ENCODE data around the gene SIRT4. TPM values are rescaled to one million over a fixed set of nuclear protein-coding genes. Genes with fewer than 3 reads are reported as not detected.
"Not testable (repeated sequence)": the region's sequence is repeated elsewhere in the genome, so short reads cannot be mapped to it uniquely, and the experiment has no call there.

Gene SIRT4
- total RNA-seq (2021): 1.4 and 2.1 TPM in 2 replicates
- long read RNA-seq, partial matches to known transcripts: 0 of 5 reads
- long read RNA-seq, other reads (novel, unspliced or antisense): 2 of 5 reads

GRCh38 chr12:120301962-120302815, at the start of gene SIRT4:
Gene SIRT4, plus strand, starts transcription at chr12:120302321. Its CDS starts 1,241 bp downstream, at chr12:120303562.
- Histone ChIP-seq H2BK20ac (ENCODE audit: low read depth, low read length, poor library complexity, severe bottlenecking) (no peak within 1 kb of the TSS), H2BK15ac (ENCODE audit: low read depth, low read length) (no peak within 1 kb of the TSS), H2BK12ac (ENCODE audit: insufficient read length, low read depth, low read length) (no peak within 1 kb of the TSS), H2AK5ac (ENCODE audit: insufficient read length, low read length) (no peak within 1 kb of the TSS), H3K9me3 (ENCODE audit: control insufficient read depth, low read depth, low read length) (no peaks in the 10 kb centered on the region), H3K14ac (ENCODE audit: insufficient read depth, low read length) (no peak within 1 kb of the TSS), H3K27me3 (ENCODE audit: insufficient read depth, low read length) (no peaks in the 10 kb centered on the region), H2AFZ (ENCODE audit: low read length) (peak within 1 kb of the TSS; percentile 42), H3K23me2 (ENCODE audit: insufficient read length, low read depth, low read length, poor library complexity, severe bottlenecking) (peaks cover 3% of the 10 kb centered on the region), H3T11ph (ENCODE audit: low read length) (no peak within 1 kb of the TSS), H4K20me1 (ENCODE audit: control insufficient read depth, insufficient read depth, insufficient read length) (no peaks in the 10 kb centered on the region), H3K79me2 (ENCODE audit: insufficient read depth, low read length) (no peaks in the 10 kb centered on the region), H3K18ac (ENCODE audit: insufficient read length, low read depth, low read length) (no peak within 1 kb of the TSS), H3K4me2 (ENCODE audit: insufficient read depth, insufficient read length, low read length) (peak within 1 kb of the TSS; percentile 59), H3K4me1 (ENCODE audit: insufficient read depth, low read length) (no peaks in the 10 kb centered on the region), H3K4ac (ENCODE audit: low read depth, low read length) (no peak within 1 kb of the TSS), H2BK120ac (ENCODE audit: low read depth, low read length, poor library complexity, severe bottlenecking) (no peak within 1 kb of the TSS), H3K27ac (ENCODE audit: insufficient read length, low read depth, low read length) (no peak within 1 kb of the TSS), H3K56ac (ENCODE audit: insufficient read length, low read depth, low read length) (no peak within 1 kb of the TSS), H4K91ac (ENCODE audit: insufficient read length, low read depth, low read length) (no peak within 1 kb of the TSS), H4K5ac (ENCODE audit: insufficient read length, low read depth, low read length) (no peak within 1 kb of the TSS), H3K23ac (ENCODE audit: insufficient read length, low read depth, low read length) (no peak within 1 kb of the TSS), H2BK5ac (ENCODE audit: insufficient read length, low read length) (no peak within 1 kb of the TSS), H4K8ac (replicated peaks; ENCODE audit: insufficient read length, low read depth, low read length) (no peak within 1 kb of the TSS), H3K9ac (ENCODE audit: extremely low read depth, insufficient read length, low read length) (peak within 1 kb of the TSS; percentile 67), H3K79me1 (ENCODE audit: insufficient read depth, low read depth, low read length, poor library complexity, severe bottlenecking) (no peaks in the 10 kb centered on the region)
- no peaks in the 10 kb centered on the region for H3K36me3 Mint-ChIP-seq (ENCODE audit: insufficient read depth in 1 of 3, low read depth in 3 of 3)
- peak; percentile 90 for DNase-seq
- peak; percentile 91 for TF ChIP-seq CTCF (conservative IDR thresholded peaks at IDR 0.05)
- H3K9me3 Mint-ChIP-seq: no peaks in the 10 kb centered on the region; a peak in 1 of 5 replicates
- no peaks in the 10 kb centered on the region for H3K27me3 Mint-ChIP-seq (ENCODE audit: low read depth)
- peak within 1 kb of the TSS; percentile 86 to 93 for H3K4me3 Mint-ChIP-seq
- peaks cover 6 to 7% of the 10 kb centered on the region in 2 experiments; a peak in 3 of 4 replicates for H3K4me1 Mint-ChIP-seq
- H3K27ac Mint-ChIP-seq: peak within 1 kb of the TSS; percentile 14 to 95 (median 82); a peak in 5 of 7 replicates
- no CpG with 5 or more reads among the region's 31 CpGs for WGBS (ENCODE audit: extremely low coverage, insufficient read length, low lambda C conversion rate)

- H3K4me3 Mint-ChIP-seq; H3K79me1 ChIP-seq (ENCODE audit: insufficient read depth, low read depth, low read length, poor library complexity, severe bottlenecking); H2BK12ac ChIP-seq (ENCODE audit: insufficient read length, low read depth, low read length); H4K5ac ChIP-seq (ENCODE audit: insufficient read length, low read depth, low read length); DNase-seq; H3K9ac ChIP-seq (ENCODE audit: extremely low read depth, insufficient read length, low read length); H3K4ac ChIP-seq (ENCODE audit: low read depth, low read length); H3K18ac ChIP-seq (ENCODE audit: insufficient read length, low read depth, low read length); H3K27ac ChIP-seq (ENCODE audit: insufficient read length, low read depth, low read length); H3T11ph ChIP-seq (ENCODE audit: low read length); H2AK5ac ChIP-seq (ENCODE audit: insufficient read length, low read length); H2BK20ac ChIP-seq (ENCODE audit: low read depth, low read length, poor library complexity, severe bottlenecking); H3K4me1 ChIP-seq (ENCODE audit: insufficient read depth, low read length); H3K56ac ChIP-seq (ENCODE audit: insufficient read length, low read depth, low read length); H3K9me3 ChIP-seq (ENCODE audit: control insufficient read depth, low read depth, low read length); H3K27ac Mint-ChIP-seq; H3K14ac ChIP-seq (ENCODE audit: insufficient read depth, low read length); H2BK15ac ChIP-seq (ENCODE audit: low read depth, low read length); H2AFZ ChIP-seq (ENCODE audit: low read length); H4K20me1 ChIP-seq (ENCODE audit: control insufficient read depth, insufficient read depth, insufficient read length); H3K27me3 ChIP-seq (ENCODE audit: insufficient read depth, low read length); H4K91ac ChIP-seq (ENCODE audit: insufficient read length, low read depth, low read length); H3K4me2 ChIP-seq (ENCODE audit: insufficient read depth, insufficient read length, low read length); H3K23ac ChIP-seq (ENCODE audit: insufficient read length, low read depth, low read length); H3K27me3 Mint-ChIP-seq (ENCODE audit: low read depth); H2BK120ac ChIP-seq (ENCODE audit: low read depth, low read length, poor library complexity, severe bottlenecking); H3K9me3 Mint-ChIP-seq; H2BK5ac ChIP-seq (ENCODE audit: insufficient read length, low read length); H4K8ac ChIP-seq (replicated peaks; ENCODE audit: insufficient read length, low read depth, low read length); H3K23me2 ChIP-seq (ENCODE audit: insufficient read length, low read depth, low read length, poor library complexity, severe bottlenecking): not testable (repeated sequence)
- Mint-ChIP-seq H3K36me3 (ENCODE audit: insufficient read depth in 1 of 3, low read depth in 3 of 3) (peaks cover 2 to 20% (median 6%) of the 10 kb centered on the region in 3 experiments; a peak in 6 of 7 replicates), H3K4me1 (peaks cover 41 to 50% of the 10 kb centered on the region in 2 experiments)
- H3K79me2 ChIP-seq (ENCODE audit: insufficient read depth, low read length): peaks cover 32% of the 10 kb centered on the region; the same call in 1 of the 2 replicates
- WGBS (ENCODE audit: extremely low coverage, insufficient read length, low lambda C conversion rate): no CpG with 5 or more reads among the region's 6 CpGs
These were observed 48.8 kb upstream of the SIRT4 start for GRCh38 chr12:120253313-120253712.

Measured in H9 (cell line).